Body of pancreas (tissue), 4 donors: ENCODE results near the gene FBXO7.

Source experiments
- POLR2A ChIP-seq, 3 donors: fragments of 450-650 bp; IDR thresholded peaks; one replicate each; pipeline ENCODE4 v1.6.1; 2016; ENCODE audit warnings: antibody characterized with exemption in 3 of 3, mild to moderate bottlenecking in 2 of 3
- TF ChIP-seq, protein P1 (sequence below), 7 experiments: fragments of 450-650 bp in 4 of 7; fragments of 200-600 bp in 3 of 7; sonication (generic) in 3 of 7; IDR thresholded peaks; one replicate each; pipeline ENCODE4 v1.5.1; 2016 to 2019; ENCODE audit warnings: antibody characterized with exemption in 7 of 7

DNA sequence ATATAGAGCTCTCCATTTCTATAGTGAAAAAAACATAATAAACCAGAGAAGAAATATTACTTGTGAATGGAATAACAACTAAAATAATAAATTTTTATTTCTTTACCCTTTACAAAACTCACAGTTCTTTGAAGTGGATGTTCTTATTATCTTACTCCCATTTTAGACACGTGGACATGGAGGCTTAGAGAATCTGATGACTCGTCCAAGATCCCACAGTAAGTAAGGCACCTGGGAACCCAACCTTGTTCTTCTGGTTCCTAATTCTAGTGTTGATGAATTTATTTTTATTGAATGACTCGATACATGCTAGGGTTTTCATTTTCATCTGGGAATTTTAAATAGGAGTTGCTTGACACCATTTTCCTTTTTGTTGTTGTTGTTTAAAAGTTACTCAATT is 12.2 kb upstream of the FBXO7 start:
- TF ChIP-seq, protein P1, sequence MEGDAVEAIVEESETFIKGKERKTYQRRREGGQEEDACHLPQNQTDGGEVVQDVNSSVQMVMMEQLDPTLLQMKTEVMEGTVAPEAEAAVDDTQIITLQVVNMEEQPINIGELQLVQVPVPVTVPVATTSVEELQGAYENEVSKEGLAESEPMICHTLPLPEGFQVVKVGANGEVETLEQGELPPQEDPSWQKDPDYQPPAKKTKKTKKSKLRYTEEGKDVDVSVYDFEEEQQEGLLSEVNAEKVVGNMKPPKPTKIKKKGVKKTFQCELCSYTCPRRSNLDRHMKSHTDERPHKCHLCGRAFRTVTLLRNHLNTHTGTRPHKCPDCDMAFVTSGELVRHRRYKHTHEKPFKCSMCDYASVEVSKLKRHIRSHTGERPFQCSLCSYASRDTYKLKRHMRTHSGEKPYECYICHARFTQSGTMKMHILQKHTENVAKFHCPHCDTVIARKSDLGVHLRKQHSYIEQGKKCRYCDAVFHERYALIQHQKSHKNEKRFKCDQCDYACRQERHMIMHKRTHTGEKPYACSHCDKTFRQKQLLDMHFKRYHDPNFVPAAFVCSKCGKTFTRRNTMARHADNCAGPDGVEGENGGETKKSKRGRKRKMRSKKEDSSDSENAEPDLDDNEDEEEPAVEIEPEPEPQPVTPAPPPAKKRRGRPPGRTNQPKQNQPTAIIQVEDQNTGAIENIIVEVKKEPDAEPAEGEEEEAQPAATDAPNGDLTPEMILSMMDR (IDR thresholded peaks at IDR 0.05) = no peak
- no peak for TF ChIP-seq POLR2A (IDR thresholded peaks at IDR 0.05)
